ENCODE data around the gene PRELID3B.

DNA sequence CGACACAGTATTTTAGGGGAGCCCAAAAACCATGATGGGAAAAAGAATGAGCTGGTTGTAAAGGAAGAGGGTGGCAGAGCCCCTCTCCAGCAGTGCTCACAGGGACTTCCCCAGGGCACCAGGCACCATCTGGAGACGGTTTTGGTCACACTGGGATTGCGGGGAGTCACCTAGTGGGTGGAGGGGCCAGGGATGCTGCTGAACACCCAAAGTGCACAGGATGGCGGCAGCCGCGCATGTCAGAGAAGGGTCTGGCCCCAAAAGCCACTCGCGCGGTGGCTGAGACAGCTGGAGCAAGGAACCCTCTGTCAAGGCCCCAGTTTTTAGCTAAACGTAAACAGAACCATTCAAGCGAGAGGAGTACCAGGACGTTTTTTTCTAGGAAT lies 46.4 kb downstream of the PRELID3B start:
- TF ChIP-seq ZNF20 (CRISPR knock-in tag; IDR thresholded peaks at IDR 0.05) (no peak), ZNF496 (CRISPR knock-in tag; IDR thresholded peaks at IDR 0.05; ENCODE audit: insufficient replicate concordance) (no peak)

Measured in HepG2 (cell line).